ENCODE results near the gene C10orf120. TPM values are rescaled to one million over a fixed set of nuclear protein-coding genes. Genes with fewer than 3 reads are reported as not detected.

C10orf120 gene
- total RNA-seq = not detected

GRCh38 chr10:122699796-122700455 lies at the start of gene C10orf120:
Gene C10orf120, minus strand, starts transcription at chr10:122699846. Its CDS starts 56 bp downstream, at chr10:122699790.

Other genes starting within 250 kb of the C10orf120 start
- gene ARMS2, start 245.2 kb downstream of the C10orf120 start, total RNA-seq = not detected
- 73.6 TPM for gene HTRA1, start 238.3 kb downstream of the C10orf120 start, total RNA-seq
- gene DMBT1, start 139.1 kb downstream of the C10orf120 start, total RNA-seq = 0.18 TPM
- gene CUZD1, start 146.0 kb upstream of the C10orf120 start, total RNA-seq = 0.29 TPM
- gene FAM24B, start 179.7 kb upstream of the C10orf120 start, total RNA-seq = 5.8 TPM
- gene FAM24A, start 210.8 kb upstream of the C10orf120 start, total RNA-seq = not detected

Data from metanephros (tissue), 1 donor.